CD4-positive, alpha-beta T cell treated with Interleukin-6 at 100 ng/mL for 8 hours (primary cell): ENCODE data around the gene SPEN.
A peak's percentile ranks its signal among the peaks of the same experiment; 100 is the strongest.
"Not testable (repeated sequence)": the region's sequence is repeated elsewhere in the genome, so short reads cannot be mapped to it uniquely, and the experiment has no call there.

Source experiments
- DNase-seq: peaks from one replicate; pipeline ENCODE4 v3.0.0-alpha.2; 2020; ENCODE audit warnings: mixed read lengths, low spot score

Gene SPEN

GRCh38 chr1:15960808-15961207 is 113.3 kb downstream of the SPEN start:
- DNase-seq: no peak

DNA sequence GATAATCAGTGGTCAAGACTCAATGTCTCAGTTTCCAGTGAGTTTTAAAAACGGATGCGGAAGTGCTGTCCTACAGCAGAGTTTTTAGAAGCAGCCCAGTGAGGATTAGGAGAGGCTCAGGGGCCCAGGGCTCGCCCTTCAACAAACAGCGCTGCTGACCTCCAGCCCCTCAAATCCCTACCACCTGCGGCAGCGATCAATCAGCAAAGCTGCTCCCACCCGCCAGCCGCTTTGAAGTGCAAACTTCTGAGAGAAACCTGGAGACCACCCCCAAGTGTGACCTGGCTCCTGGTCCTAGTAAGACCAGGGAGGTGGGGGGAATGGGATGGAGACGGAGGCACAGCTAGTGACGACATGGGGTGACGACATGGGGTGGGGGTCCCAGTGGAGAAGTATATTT is 114.0 kb downstream of the SPEN start:
- no peak for DNase-seq

DNA sequence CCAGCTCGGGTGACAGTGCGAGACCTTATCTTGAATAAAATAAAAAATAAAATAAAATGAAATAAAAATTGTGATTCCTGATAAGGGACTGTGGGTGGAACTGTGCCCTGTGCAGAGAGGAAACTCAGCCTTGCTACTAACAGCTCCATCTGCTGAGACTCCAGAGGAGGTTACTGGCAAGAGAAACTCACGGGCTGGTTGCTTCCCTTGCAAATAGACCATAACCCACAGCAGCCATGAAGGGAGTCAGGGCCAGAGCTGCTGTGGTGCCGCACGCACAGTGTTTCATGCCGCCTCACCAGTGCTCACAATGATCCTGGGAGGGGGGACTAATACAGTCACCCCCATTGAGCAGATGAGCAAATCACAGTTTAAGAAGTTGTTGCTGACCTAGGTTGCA is 114.7 kb downstream of the SPEN start:
- DNase-seq: no peak

GRCh38 chr1:15962671-15963362 is 115.3 kb downstream of the SPEN start:
- DNase-seq: no peak

GRCh38 chr1:15963363-15963967 is 116.0 kb downstream of the SPEN start:
- DNase-seq: no peak

- no peak for DNase-seq
Measured at GRCh38 chr1:15963968-15964648, 116.6 kb downstream of the SPEN start.

DNA sequence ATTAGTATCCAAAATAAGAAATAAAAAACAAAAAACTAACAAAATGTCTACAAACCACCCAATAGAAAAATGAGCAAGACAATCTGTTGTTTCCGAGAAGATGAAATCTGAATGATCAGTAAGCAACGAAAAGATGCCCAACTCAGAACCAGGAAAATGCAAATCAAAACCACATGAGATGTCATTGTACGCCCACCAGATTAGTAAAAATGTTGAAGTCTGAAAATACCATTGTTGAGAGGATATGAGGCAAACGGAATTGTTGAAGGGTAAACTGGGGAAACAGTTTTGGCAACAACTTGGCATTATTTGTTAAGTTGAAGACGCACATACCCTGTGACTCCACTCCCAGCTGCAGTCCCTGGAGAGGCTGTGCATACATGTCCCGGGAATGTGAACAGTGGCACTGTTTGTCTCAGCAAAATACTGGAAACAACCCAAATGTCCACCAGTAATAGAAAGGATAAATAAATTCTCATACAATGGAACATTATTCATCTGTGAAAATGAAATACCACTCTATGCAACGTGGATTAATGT is 117.8 kb downstream of the SPEN start:
- DNase-seq: no peak

DNA sequence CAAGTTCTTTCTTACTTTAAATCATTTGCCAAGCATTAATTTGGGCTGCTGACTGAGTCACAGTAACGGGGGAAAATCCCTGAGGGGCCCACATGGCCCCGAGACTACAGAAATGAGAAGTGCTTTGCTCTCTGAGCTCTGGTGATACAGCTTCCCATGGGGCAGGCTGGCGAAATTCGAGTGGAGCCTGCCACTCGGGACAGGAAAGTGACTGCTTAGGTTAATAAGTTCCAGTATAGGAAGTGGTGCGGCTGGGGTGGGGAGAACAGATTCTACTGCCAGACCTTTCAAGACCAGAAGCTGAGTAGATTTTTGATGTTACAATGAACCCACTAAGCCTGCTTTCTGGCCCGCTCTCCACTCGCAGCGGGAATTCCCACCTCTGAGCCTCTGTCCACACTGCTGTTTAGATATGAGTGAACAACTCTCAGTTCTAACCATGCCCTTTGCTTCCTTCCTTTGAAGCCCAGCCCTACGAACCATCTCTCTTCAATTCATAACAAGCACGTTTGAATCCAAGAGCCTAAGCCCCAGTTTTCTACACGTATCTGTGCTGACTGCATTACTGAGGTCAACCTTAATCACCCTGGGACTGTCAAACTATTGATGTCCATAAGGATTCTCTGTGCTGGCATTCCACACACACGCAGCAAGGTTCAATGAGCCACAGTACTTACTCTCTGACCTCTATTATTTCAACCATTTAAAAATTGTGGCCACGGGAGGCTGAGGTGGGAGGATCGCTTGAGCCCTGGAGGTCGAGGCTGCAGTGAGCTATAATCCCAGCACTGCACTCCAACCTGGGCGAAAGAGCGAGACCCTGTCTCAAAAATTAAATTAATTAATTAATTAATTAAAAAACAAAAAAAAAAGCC is 118.8 kb downstream of the SPEN start:
- DNase-seq: peak; percentile 44

GRCh38 chr1:15966956-15967344 is 119.4 kb downstream of the SPEN start:
- no peak for DNase-seq

GRCh38 chr1:15968172-15968571 is 120.7 kb downstream of the SPEN start:
- no peak for DNase-seq

DNA sequence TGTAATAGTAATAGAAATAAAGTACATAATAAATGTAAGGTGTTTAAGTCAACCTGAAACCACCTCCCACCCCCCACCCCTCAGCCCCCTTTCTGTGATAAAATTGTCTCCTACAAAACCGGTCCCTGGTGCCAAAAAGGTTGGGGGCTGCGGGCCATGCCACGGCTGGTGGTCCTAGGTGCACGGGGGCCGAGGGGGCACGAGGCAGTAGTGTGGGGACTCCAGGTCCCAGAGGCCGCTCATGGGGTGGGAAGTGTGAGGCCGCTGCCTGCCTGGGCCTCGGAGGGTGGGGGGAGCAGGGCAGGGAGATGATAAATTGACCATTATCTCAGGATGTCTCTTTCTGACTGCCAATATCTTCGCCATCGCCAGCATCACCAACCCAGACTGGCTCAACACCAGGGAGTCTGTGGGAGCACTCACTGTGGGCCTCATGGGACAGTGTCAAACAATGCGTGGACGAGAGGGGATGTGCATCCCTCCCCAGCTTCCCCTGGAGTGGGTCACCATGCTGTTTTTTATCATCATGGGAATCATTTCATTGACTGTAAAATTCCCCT is 121.9 kb downstream of the SPEN start:
- no peak for DNase-seq

DNA sequence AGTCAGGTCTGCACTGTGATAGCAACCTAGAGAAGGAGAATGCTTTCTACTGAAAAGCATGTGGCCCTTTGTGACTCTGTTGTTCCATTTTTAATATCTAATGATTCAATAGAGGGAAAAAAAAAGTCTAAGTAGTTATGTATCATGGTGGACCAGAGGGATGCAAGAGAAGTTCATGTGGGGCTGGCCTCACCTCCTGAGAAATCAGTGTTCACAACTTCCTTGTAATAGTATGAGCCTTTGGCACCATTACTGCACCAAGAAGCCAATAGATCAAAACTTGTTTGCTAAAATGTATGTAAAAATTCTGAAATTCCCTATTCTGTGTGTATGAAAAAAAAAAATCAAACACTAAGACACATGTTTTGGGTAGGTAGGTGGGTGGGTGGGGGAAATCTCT is 123.4 kb downstream of the SPEN start:
- no peak for DNase-seq

- DNase-seq: no peak
Measured at GRCh38 chr1:15972409-15972808, 124.9 kb downstream of the SPEN start.

- DNase-seq: no peak
Measured at GRCh38 chr1:15973772-15974171, 126.3 kb downstream of the SPEN start.

DNA sequence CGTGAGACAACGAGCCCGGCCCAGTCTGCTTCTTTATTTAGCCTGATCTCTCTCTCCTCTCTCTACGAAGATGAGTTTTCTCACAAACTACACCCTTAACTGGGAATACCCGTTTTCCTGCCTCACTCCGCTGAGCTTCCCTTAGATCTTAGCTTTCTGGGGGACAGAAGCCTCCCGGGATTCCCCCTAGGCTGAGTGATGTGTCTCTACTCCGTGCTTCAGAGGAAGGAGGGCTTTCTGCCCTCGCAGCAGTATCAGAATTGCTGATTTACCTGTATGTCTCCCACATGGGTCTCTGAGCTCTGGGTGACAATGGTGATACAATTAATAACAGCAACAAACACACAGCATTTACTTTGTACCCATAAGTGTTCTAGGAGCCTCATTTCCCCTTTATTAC is 127.3 kb downstream of the SPEN start:
- no peak for DNase-seq

DNA sequence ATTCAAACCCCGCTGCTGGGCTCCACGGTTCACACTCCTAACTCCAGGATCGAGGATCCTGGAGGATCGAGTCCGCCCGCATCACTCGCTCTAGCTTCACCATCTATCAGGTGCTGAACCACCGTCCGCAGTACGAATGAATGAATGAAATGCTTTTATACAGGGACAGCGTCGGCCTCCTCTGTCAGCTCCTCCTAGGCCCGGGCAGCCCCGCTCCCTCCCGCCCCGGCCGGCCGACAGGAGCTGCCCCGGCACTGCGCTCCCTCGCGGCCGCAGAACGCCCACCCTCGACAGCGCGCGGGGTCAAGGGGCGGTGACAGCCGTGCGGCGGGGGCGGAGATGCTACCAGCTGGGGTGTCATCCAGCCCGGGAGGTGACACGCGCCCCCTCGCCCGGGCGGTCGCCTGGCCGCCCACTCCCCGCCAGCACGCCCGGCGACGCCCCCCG is 127.9 kb downstream of the SPEN start:
- DNase-seq: peak; percentile 33

DNA sequence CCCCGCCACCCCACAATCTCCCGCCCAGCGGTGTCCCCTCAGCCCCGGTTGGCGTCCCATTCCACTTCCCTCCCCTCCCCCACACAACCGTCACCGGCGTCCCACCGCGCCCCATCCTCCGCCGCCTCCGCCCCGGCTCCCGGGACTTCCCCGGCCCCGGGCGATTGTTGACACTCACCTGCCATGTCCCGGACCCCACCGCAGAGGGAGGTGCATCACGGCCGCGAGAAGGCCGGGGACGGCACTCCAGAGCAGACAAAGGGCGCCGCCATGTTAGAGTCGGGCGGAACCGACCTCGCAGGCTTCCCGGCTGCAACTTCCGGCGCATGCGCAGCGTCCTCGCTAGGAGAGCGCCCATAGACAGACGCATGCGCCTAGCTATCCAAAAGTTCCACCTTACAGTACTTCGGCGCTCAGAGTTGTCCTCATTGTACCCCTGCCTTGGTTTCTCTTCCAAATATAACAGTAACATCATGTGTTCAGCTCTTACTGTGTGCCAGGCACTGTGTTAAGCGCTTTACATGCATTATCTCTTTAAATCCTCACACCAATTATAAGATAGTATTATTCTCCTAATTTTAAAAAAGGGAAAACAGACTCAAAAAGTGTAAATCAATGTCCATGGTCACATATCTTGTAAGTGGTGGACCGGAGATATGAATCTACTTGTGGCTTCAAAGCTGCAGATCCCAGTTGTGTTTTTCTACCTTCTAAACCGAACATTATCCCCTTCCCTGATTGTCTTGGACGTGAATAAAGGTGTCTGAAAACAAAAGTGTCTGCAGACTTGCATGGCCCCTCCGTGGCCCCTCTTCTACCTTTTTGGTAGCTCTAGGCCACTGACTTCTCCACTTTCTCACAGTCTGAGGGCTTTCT is 128.5 kb downstream of the SPEN start, which contains the start of gene ZBTB17:
ZBTB17 (minus strand) TSS at position 297 of the 876 bp plus-strand sequence. CDS start 27,606 bp downstream, outside the sequence.
- peak; percentile 94 for DNase-seq

DNA sequence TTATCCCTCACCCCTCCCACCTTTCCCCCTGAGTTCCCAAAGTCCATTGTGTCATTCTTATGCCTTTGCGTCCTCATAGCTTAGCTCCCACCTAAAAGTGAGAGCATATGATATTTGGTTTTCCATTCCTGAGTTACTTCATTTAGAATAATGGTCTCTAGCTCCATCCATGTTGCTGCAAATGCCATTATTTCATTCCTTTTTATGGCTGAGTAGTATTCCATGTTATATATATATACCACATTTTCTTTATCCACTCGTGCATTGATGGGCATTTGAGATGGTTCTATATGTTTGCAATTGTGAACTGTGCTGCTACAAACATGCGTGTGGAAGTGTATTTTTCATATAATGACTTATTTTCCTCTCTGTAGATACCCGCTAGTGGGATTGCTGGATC is 130.4 kb downstream of the SPEN start:
- DNase-seq: not testable (repeated sequence)

- no peak for DNase-seq
Measured at GRCh38 chr1:15981679-15982078, 134.2 kb downstream of the SPEN start.

DNA sequence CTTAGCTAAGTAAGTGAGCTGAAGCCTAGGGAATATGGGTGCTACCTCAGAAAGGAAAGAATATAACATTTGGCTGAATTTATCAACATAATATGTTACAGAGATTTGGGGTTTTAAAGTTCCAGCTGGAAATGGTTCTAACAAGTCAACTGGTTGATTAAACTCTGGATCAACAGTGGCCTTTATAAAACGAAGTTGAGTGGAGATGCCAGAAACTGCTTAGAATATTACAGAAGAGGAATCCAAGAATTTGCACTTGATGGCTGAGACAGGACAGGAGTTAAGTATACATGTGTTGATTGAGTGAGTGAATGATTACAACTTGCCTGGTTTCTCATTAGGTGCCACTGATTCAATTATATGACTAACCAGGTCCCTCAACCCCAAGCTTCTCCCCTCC is 135.8 kb downstream of the SPEN start:
- DNase-seq: no peak
